Kidney capillary endothelial cell (primary cell): Measurements from ENCODE around the gene IFITM2.
A peak's percentile ranks its signal among the peaks of the same experiment; 100 is the strongest.
"Not testable (repeated sequence)": the region's sequence is repeated elsewhere in the genome, so short reads cannot be mapped to it uniquely, and the experiment has no call there.

ENCODE experiments used
- DNase-seq: peaks from one replicate; pipeline ENCODE4 v3.0.0-alpha.2; 2018; ENCODE audit warnings: low spot score

The IFITM2 gene

GRCh38 chr11:308740-309665 is 1.4 kb downstream of the IFITM2 start:
- DNase-seq: not testable (repeated sequence)

GRCh38 chr11:309979-310572 is 2.5 kb downstream of the IFITM2 start:
- peak; percentile 40 for DNase-seq

- DNase-seq: not testable (repeated sequence)
These were observed 3.6 kb downstream of the IFITM2 start for GRCh38 chr11:311013-311748.

- DNase-seq: no peak
These were observed 4.6 kb downstream of the IFITM2 start for GRCh38 chr11:312092-312816.

GRCh38 chr11:313304-313786 is 5.7 kb downstream of the IFITM2 start:
- DNase-seq: no peak

- DNase-seq: no peak
These were observed 6.4 kb downstream of the IFITM2 start, which contains the start of gene IFITM1 for GRCh38 chr11:313787-314553. IFITM1 (plus strand) TSS chr11:314040; CDS start chr11:314171, 131 bp downstream.

- not testable (repeated sequence) for DNase-seq
These were observed 6.9 kb downstream of the IFITM2 start for GRCh38 chr11:314554-314875.

- no peak for DNase-seq
These were observed 7.5 kb downstream of the IFITM2 start for GRCh38 chr11:315051-315481.

GRCh38 chr11:315516-315994 is 7.9 kb downstream of the IFITM2 start:
- DNase-seq: no peak

GRCh38 chr11:316031-316701 is 8.6 kb downstream of the IFITM2 start:
- DNase-seq: no peak

GRCh38 chr11:316891-317301 is 9.3 kb downstream of the IFITM2 start:
- DNase-seq: no peak

- not testable (repeated sequence) for DNase-seq
These were observed 10.2 kb downstream of the IFITM2 start for GRCh38 chr11:317668-318404.

- DNase-seq: not testable (repeated sequence)
These were observed 10.9 kb downstream of the IFITM2 start for GRCh38 chr11:318405-319120.

- DNase-seq: not testable (repeated sequence)
These were observed 11.7 kb downstream of the IFITM2 start for GRCh38 chr11:319121-319887.

- not testable (repeated sequence) for DNase-seq
These were observed 12.3 kb downstream of the IFITM2 start for GRCh38 chr11:319888-320273.

- no peak for DNase-seq
These were observed 16.5 kb downstream of the IFITM2 start for GRCh38 chr11:324156-324555.

GRCh38 chr11:324593-325517 is 17.2 kb downstream of the IFITM2 start:
- not testable (repeated sequence) for DNase-seq
